ENCODE data around the gene TSHZ1.

DNA sequence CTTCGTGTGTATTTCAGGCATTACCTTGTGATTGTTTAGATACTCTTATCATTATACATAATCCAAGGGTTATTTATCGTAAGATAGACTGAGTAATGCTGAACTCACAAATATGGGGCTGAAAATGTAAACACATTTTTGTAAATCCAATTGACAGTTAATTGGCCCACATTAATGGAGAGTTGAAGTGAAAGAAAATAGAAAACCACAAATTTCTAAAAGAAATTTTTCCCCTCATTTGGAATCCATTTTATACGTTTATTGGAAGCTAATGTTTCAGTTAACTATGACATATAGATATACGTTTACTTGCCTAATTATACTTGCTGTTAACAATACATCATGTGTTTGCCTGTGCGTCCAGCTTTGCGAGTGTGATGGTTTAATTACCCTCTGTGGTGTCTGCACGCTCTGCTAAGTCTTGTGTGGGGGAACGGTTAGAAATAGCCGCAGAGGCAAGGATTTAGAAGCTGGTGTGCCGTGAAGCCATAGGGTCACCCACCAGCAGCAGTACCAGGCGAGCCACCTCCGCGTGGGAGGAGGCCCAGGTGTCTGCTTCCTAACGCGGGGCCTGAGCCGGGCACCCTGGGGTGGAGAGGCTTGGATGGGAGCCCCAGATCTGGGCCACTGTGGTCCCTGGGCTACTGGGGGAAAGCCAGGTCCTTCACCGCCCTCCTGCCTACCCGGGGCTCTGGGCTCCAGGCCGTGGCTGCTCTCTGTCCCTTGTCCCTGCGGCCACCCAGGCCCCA, 38.0 kb downstream of the TSHZ1 start:
- no peak for TF ChIP-seq EZH2phosphoT487 (IDR thresholded peaks at IDR 0.05; ENCODE audit: borderline replicate concordance, low read depth, low read length)
- TF ChIP-seq, protein P1, sequence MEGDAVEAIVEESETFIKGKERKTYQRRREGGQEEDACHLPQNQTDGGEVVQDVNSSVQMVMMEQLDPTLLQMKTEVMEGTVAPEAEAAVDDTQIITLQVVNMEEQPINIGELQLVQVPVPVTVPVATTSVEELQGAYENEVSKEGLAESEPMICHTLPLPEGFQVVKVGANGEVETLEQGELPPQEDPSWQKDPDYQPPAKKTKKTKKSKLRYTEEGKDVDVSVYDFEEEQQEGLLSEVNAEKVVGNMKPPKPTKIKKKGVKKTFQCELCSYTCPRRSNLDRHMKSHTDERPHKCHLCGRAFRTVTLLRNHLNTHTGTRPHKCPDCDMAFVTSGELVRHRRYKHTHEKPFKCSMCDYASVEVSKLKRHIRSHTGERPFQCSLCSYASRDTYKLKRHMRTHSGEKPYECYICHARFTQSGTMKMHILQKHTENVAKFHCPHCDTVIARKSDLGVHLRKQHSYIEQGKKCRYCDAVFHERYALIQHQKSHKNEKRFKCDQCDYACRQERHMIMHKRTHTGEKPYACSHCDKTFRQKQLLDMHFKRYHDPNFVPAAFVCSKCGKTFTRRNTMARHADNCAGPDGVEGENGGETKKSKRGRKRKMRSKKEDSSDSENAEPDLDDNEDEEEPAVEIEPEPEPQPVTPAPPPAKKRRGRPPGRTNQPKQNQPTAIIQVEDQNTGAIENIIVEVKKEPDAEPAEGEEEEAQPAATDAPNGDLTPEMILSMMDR (conservative IDR thresholded peaks at IDR 0.05; ENCODE audit: low read length), result no peak
